NT2/D1 (cell line): ENCODE results near the gene SURF1.

Source experiments
- DNase-seq: peaks from one replicate; pipeline ENCODE4 v3.0.0-alpha.2; 2011; ENCODE audit warnings: low read depth, low spot score
- H3K27me3 ChIP-seq: 2 replicates; pipeline ENCODE4 v1.6.0; 2011; ENCODE audit warnings: mild to moderate bottlenecking; ENCODE audit not compliant: insufficient read length, insufficient read depth
- H3K36me3 ChIP-seq: 2 replicates; pipeline ENCODE4 v1.6.1; 2011; ENCODE audit warnings: mild to moderate bottlenecking, low read length, mixed read lengths; ENCODE audit not compliant: insufficient read depth, insufficient read length
- H3K4me1 ChIP-seq: 2 replicates; pipeline ENCODE4 v1.5.1; 2011; ENCODE audit not compliant: insufficient read depth, insufficient read length
- H3K4me3 ChIP-seq: 2 replicates; pipeline ENCODE4 v1.5.1; 2011; ENCODE audit warnings: low read depth; ENCODE audit not compliant: insufficient read length
- H3K9ac ChIP-seq: 2 replicates; pipeline ENCODE4 v1.6.0; 2011; ENCODE audit warnings: low read depth; ENCODE audit not compliant: insufficient read length
- H3K9me3 ChIP-seq: 2 replicates; pipeline ENCODE4 v1.5.1; 2011; ENCODE audit warnings: mild to moderate bottlenecking, low read length; ENCODE audit not compliant: insufficient read depth
- SUZ12 ChIP-seq: IDR thresholded peaks from 2 replicates; pipeline ENCODE4 v1.6.1; 2011; ENCODE audit not compliant: insufficient read length, insufficient read depth; ENCODE audit errors: extremely low read depth
- YY1 ChIP-seq: IDR thresholded peaks from 2 replicates; pipeline ENCODE4 v1.6.1; 2011; ENCODE audit not compliant: insufficient read length, insufficient read depth
- ZNF274 ChIP-seq: IDR thresholded peaks from 2 replicates; pipeline ENCODE4 v1.6.1; 2011; ENCODE audit warnings: mild to moderate bottlenecking, low read depth, low read length

SURF1 gene

DNA sequence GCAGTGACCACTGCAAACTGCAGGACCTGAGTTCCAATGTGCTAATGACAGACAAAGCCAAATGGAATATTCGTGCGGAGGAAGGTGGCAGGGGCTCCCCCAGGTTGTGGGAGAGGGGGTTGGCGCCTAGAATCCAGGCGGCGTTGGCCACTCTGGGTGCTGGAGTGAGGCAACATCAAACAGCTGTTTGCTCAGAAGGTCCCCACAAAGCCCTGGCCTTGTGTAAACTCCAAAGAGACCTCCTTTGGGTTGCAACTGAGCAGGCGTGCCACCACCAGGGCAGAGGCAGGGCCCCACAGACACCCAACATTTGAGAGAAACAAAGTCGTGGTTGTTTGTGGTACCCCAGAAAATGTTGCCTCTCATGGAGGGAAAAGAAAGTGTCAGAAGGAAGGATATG is 34.4 kb upstream of the SURF1 start:
- Histone ChIP-seq H3K4me1 (peaks cover 4% of the 10 kb centered on the region), H3K9ac (no peak overlapping the region), H3K36me3 (no peaks in the 10 kb centered on the region), H3K4me3 (no peak overlapping the region), H3K27me3 (no peaks in the 10 kb centered on the region), H3K9me3 (peaks cover 8% of the 10 kb centered on the region; the same call in 1 of the 2 replicates)
- DNase-seq: no peak
- no peak for TF ChIP-seq ZNF274
- TF ChIP-seq YY1: no peak
- no peak for TF ChIP-seq SUZ12

DNA sequence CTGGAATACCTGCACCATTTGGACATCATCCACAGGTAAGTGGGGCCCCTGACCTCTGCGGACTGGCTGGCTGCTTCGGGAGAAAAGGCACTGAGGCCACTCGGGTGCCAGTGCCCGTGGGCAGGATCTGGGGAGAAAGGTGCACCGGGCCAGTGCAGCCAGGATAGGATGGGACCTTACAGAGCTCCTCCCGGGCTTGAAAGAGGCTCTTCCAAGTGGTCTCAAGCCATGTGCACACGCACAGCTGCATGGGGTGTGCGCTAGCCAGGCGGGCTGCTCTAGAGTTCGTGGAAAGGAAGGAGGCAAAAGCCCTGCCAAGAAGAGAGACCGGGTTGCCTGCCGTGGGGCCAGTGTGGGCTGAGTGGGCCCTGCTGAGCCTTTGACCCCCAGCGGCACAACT is 33.3 kb upstream of the SURF1 start:
- no peaks in the 10 kb centered on the region for H3K36me3 ChIP-seq
- H3K4me3 ChIP-seq: no peak overlapping the region
- peaks cover 8% of the 10 kb centered on the region; the same call in 1 of the 2 replicates for H3K9me3 ChIP-seq
- no peak overlapping the region for H3K9ac ChIP-seq
- H3K27me3 ChIP-seq: no peaks in the 10 kb centered on the region
- TF ChIP-seq SUZ12 (no peak), YY1 (no peak), ZNF274 (no peak)
- no peak for DNase-seq
- H3K4me1 ChIP-seq: peaks cover 2% of the 10 kb centered on the region

DNA sequence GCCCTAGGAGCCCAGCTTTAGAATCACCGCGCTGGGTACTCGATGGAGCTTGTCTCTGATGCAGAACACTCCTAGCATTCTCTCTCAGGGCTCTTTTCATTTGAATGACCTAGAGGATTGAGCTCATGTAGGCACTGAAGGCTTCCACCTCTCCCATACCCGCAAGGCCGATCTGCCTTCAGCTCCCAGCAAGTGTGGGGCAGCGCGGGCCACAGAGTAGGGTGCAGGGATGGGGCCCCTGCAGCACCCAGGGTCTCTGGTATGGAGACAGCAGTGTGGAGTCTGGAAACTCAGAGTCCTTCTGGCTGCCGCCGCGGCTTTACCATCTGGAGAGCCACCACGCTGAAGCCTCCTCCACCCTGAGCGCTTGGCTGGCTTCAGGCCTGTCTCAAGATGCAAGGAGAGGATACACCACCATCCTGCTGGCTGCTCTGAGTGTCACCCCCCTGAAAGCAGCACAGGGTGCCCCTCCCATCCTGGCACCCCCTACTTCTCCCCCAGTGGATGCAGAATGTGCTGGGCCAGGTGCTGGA is 32.8 kb upstream of the SURF1 start:
- Histone ChIP-seq H3K4me1 (no peaks in the 10 kb centered on the region), H3K9me3 (peaks cover 8% of the 10 kb centered on the region; the same call in 1 of the 2 replicates), H3K4me3 (no peak overlapping the region), H3K27me3 (no peaks in the 10 kb centered on the region), H3K9ac (no peak overlapping the region), H3K36me3 (no peaks in the 10 kb centered on the region)
- no peak for DNase-seq
- TF ChIP-seq SUZ12 (no peak), ZNF274 (no peak), YY1 (no peak)

DNA sequence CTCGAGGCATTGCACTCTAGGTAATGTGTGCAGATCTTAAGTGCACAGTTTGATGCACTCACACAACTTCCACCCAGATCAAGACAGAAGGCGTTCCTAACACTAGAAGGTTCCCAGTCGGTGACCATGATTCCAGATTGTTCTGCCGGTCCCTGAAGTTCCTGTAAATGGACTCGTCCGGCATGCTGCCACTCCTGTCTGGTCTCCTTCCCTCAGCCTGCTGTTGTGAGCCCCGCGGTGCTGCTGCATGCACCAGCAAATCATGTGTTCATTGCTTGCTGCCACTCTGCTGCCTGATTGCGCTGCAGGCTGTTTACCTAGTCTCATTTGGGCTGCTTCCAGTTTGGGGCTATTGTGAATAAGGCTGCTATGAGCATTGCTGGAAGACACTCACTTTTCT is 31.4 kb upstream of the SURF1 start:
- no peak for DNase-seq
- Histone ChIP-seq H3K4me1 (no peaks in the 10 kb centered on the region), H3K9me3 (peaks cover 8% of the 10 kb centered on the region; the same call in 1 of the 2 replicates), H3K36me3 (no peaks in the 10 kb centered on the region), H3K27me3 (no peaks in the 10 kb centered on the region), H3K4me3 (no peak overlapping the region), H3K9ac (no peak overlapping the region)
- TF ChIP-seq YY1 (no peak), ZNF274 (no peak), SUZ12 (no peak)

DNA sequence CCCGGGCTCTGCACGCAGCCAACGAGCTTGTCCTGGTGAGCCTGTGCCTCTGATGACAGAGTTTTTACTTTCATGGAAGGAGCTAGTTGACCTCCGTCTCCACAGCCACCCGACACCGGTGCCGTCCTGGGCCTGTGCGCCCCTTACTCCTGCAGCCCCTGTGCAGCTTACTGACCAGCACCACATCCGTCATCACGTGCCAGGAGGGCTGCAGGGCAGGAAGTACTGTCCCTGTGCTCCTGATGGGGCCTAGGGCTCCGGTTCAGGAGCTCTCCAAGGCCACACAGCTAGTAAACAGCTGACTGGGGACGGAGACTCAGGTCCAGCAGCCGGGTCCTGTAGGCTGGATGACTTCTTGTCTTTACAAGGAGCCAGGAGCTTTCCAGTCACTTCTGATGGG is 30.1 kb upstream of the SURF1 start:
- H3K36me3 ChIP-seq: no peaks in the 10 kb centered on the region
- TF ChIP-seq SUZ12 (no peak), ZNF274 (no peak), YY1 (no peak)
- no peak for DNase-seq
- no peak overlapping the region for H3K9ac ChIP-seq
- H3K4me3 ChIP-seq: no peak overlapping the region
- peaks cover 8% of the 10 kb centered on the region; the same call in 1 of the 2 replicates for H3K9me3 ChIP-seq
- no peaks in the 10 kb centered on the region for H3K27me3 ChIP-seq
- no peaks in the 10 kb centered on the region for H3K4me1 ChIP-seq

DNA sequence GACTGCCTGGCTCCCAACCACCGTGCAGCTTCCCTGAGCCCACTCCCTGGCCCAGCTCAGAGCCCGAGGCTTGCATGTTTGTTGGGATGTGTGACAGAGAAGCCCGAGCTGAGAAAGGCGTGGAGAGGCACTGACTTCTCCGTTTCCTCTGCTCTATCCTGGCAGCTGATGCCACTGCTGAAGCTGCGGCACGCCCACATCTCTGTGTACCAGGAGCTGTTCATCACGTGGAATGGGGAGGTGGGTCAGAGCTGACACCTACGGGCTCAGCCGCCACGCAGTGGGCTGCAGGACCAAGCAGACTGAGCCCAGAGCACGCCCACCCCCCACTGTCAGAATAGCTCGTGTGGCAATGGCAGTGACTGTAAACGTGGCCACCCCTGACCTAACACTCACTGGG is 29.2 kb upstream of the SURF1 start:
- H3K4me1 ChIP-seq: no peaks in the 10 kb centered on the region
- TF ChIP-seq YY1 (no peak), SUZ12 (no peak), ZNF274 (no peak)
- no peaks in the 10 kb centered on the region for H3K27me3 ChIP-seq
- H3K4me3 ChIP-seq: no peak overlapping the region
- H3K9me3 ChIP-seq: peaks cover 2% of the 10 kb centered on the region; the same call in 1 of the 2 replicates
- no peaks in the 10 kb centered on the region for H3K36me3 ChIP-seq
- no peak for DNase-seq
- H3K9ac ChIP-seq: no peak overlapping the region

DNA sequence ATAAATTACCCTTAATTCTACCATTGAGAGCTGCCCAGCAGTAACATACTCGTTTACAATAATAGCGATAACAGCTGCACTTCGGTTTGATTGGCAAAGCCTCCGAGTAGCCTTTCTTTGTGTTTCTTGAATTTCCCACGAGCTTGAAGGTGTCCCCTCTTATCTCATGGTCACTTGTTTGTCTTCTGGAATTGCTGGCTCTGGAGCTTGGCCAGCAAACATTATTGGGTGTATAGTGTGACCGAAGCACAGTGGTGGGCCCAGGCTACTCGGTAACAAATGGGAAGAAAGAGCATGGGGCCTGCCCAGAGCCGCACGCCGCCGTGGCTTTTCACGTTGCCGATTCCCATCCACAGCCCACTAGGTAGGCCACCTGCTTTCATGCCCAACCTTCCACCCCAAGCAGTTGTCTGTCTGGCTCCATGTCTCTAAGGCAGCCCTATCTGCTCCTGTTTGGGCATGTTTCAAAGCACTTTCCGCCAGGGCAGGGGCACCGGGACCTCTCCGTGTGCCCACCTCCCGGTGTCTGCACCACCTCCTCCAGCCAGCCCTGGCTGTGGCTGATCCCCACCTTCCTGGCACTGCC is 28.5 kb upstream of the SURF1 start:
- no peak for TF ChIP-seq SUZ12
- TF ChIP-seq ZNF274: no peak
- TF ChIP-seq YY1: no peak
- H3K9me3 ChIP-seq: no peaks in the 10 kb centered on the region
- no peaks in the 10 kb centered on the region for H3K27me3 ChIP-seq
- H3K36me3 ChIP-seq: no peaks in the 10 kb centered on the region
- DNase-seq: no peak
- H3K4me3 ChIP-seq: no peak overlapping the region
- no peaks in the 10 kb centered on the region for H3K4me1 ChIP-seq
- no peak overlapping the region for H3K9ac ChIP-seq
